Measurements from ENCODE around the gene MUC13. TPM values are rescaled to one million over a fixed set of nuclear protein-coding genes. Genes with fewer than 3 reads are reported as not detected.

The MUC13 gene
- total RNA-seq, 2 experiments from 2014 or later: not detected

DNA sequence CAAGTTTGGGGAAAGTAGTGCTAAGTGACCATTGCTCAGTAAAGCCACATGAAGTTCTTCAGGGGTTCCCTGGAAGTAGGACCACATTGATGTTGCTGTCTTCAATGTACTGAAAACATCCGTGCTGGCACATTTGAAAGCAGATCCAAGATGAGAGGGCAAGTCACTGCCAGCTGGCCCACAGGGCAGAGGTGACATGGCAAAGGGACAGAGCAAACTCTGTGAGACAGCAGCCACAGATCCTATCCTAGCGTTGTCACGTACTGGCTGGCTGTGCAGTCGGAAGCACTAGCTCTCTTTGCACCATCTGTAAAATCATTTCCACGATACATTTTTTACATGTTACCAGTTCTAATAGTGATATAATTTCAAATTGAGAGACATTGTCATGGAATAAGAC is 13.8 kb downstream of the MUC13 start:
- Mint-ChIP-seq H3K9me3 (ENCODE audit: insufficient read depth) (no peaks in the 10 kb centered on the region), H3K27me3 (ENCODE audit: low read depth) (peaks cover 34% of the 10 kb centered on the region), H3K36me3 (ENCODE audit: low read depth) (no peaks in the 10 kb centered on the region), H3K27ac (no peak overlapping the region), H3K4me1 (ENCODE audit: low read depth) (no peaks in the 10 kb centered on the region), H3K4me3 (no peak overlapping the region)
- POLR2A ChIA-PET: no interaction called here
- DNase-seq: no peak
- ATAC-seq: no peak
- CTCF ChIA-PET: interaction anchor here (0.7 to 4.3 kb wide), 3 partner anchors 14 to 284 kb away, joined by 3 to 17 read pairs (median 4); no protein-coding TSS in a partner anchor

- CTCF ChIA-PET: interaction anchor here (1.1 to 4.3 kb wide), 2 partner anchors 13 to 18 kb away, joined by 4 to 17 read pairs; no protein-coding TSS in a partner anchor
- Mint-ChIP-seq H3K36me3 (ENCODE audit: low read depth) (no peaks in the 10 kb centered on the region), H3K9me3 (ENCODE audit: insufficient read depth) (no peaks in the 10 kb centered on the region), H3K4me3 (no peak overlapping the region), H3K27me3 (ENCODE audit: low read depth) (peaks cover 34% of the 10 kb centered on the region), H3K27ac (no peak overlapping the region), H3K4me1 (ENCODE audit: low read depth) (no peaks in the 10 kb centered on the region)
- DNase-seq (no peak), ATAC-seq (no peak)
- POLR2A ChIA-PET: no interaction called here
Measured at GRCh38 chr3:124919756-124920155, 14.8 kb downstream of the MUC13 start.

- CTCF ChIA-PET: interaction anchor here (0.8 to 4.3 kb wide), 2 partner anchors 17 to 157 kb away, joined by 3 to 17 read pairs; no protein-coding TSS in a partner anchor
- H3K4me3 Mint-ChIP-seq: no peak overlapping the region
- no peaks in the 10 kb centered on the region for H3K9me3 Mint-ChIP-seq (ENCODE audit: insufficient read depth)
- H3K27ac Mint-ChIP-seq: no peak overlapping the region
- H3K36me3 Mint-ChIP-seq (ENCODE audit: low read depth): no peaks in the 10 kb centered on the region
- POLR2A ChIA-PET: no interaction called here
- peaks cover 28% of the 10 kb centered on the region for H3K27me3 Mint-ChIP-seq (ENCODE audit: low read depth)
- no peaks in the 10 kb centered on the region for H3K4me1 Mint-ChIP-seq (ENCODE audit: low read depth)
- DNase-seq: no peak
- ATAC-seq: no peak
Measured at GRCh38 chr3:124918524-124918923, 16.0 kb downstream of the MUC13 start.

DNA sequence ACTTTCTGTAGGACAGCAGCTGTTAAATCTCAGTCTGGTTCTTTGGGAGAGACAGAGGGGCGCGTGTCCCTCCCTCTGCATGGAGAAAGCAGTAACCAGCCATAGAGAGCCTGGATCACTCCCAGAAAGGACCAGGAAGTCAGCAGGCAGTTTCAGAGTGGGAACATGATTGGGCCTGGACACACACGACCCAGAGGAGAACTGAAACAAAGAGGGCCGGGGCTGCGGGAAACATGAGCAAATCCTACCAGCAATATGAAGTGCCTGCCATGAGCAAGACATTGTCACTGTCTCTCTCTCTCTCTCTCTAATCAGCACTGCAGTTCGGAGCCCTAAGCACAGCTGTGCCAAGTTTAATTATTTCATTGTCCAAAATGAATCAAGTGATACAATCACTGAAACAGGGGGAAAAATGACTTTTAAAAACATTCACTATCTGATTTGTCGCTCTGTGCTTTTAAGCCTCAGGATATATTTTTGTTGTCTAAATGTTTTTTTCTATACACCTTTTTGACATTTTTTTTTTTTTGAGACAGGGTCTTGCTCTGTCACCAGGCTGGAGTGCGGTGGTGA is 17.6 kb downstream of the MUC13 start:
- H3K27ac Mint-ChIP-seq: no peak overlapping the region

GRCh38 chr3:124915254-124915653 is 19.3 kb downstream of the MUC13 start:
- no peak for ATAC-seq
- CTCF ChIA-PET: interaction anchor here (2.3 kb wide), 1 partner anchor 154 kb away, joined by 6 read pairs; no protein-coding TSS in a partner anchor
- POLR2A ChIA-PET: interaction anchor here (0.7 kb wide), 1 partner anchor 346 kb away, joined by 3 read pairs; no protein-coding TSS in a partner anchor
- peaks cover 26% of the 10 kb centered on the region for H3K27me3 Mint-ChIP-seq (ENCODE audit: low read depth)
- no peak for DNase-seq
- no peak overlapping the region for H3K4me3 Mint-ChIP-seq
- H3K27ac Mint-ChIP-seq: no peak overlapping the region
- no peaks in the 10 kb centered on the region for H3K36me3 Mint-ChIP-seq (ENCODE audit: low read depth)
- H3K4me1 Mint-ChIP-seq (ENCODE audit: low read depth): no peaks in the 10 kb centered on the region
- no peaks in the 10 kb centered on the region for H3K9me3 Mint-ChIP-seq (ENCODE audit: insufficient read depth)

More for the DNA sequence above, 17.6 kb downstream of the MUC13 start:
- DNase-seq: no peak
- Mint-ChIP-seq H3K4me1 (ENCODE audit: low read depth) (no peaks in the 10 kb centered on the region), H3K27me3 (ENCODE audit: low read depth) (peaks cover 25% of the 10 kb centered on the region), H3K36me3 (ENCODE audit: low read depth) (no peaks in the 10 kb centered on the region), H3K4me3 (no peak overlapping the region), H3K9me3 (ENCODE audit: insufficient read depth) (no peaks in the 10 kb centered on the region)
- no peak for ATAC-seq
- CTCF ChIA-PET: no interaction called here
- POLR2A ChIA-PET: no interaction called here

DNA sequence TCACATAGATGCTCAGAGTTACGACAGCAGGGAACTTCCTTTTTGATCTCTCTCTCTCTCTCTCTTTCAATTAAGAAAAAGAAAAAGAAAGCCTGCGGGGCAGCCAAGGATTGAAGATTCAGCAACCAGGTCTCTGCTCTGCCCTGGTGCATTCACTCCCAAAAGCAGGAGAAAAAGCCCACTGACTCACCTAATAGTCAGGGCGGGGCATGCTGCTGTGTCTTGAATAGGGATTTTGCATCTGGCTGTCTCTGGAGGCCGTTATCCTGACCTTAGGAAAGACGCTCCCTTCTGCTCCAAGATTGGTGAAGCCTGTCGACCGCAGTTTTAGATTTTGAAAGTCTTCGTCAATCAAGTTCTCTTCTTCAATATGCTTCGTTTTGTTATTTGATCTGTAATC is 26.6 kb downstream of the MUC13 start:
- DNase-seq (no peak), ATAC-seq (no peak)
- POLR2A ChIA-PET: no interaction called here
- no peaks in the 10 kb centered on the region for H3K36me3 Mint-ChIP-seq (ENCODE audit: low read depth)
- H3K4me3 Mint-ChIP-seq: no peak overlapping the region
- H3K9me3 Mint-ChIP-seq (ENCODE audit: insufficient read depth): no peaks in the 10 kb centered on the region
- CTCF ChIA-PET: interaction anchor here (7.7 kb wide), 1 partner anchor 146 kb away, joined by 194 read pairs; no protein-coding TSS in a partner anchor
- H3K27me3 Mint-ChIP-seq (ENCODE audit: low read depth): peaks cover 27% of the 10 kb centered on the region
- H3K27ac Mint-ChIP-seq: no peak overlapping the region
- no peaks in the 10 kb centered on the region for H3K4me1 Mint-ChIP-seq (ENCODE audit: low read depth)

- ATAC-seq (no peak), DNase-seq (no peak)
- POLR2A ChIA-PET: no interaction called here
- Mint-ChIP-seq H3K9me3 (ENCODE audit: insufficient read depth) (no peaks in the 10 kb centered on the region), H3K36me3 (ENCODE audit: low read depth) (no peaks in the 10 kb centered on the region), H3K4me1 (ENCODE audit: low read depth) (peaks cover 8% of the 10 kb centered on the region), H3K27ac (no peak overlapping the region), H3K4me3 (no peak overlapping the region), H3K27me3 (ENCODE audit: low read depth) (peaks cover 20% of the 10 kb centered on the region)
- CTCF ChIA-PET: interaction anchor here (0.9 to 7.7 kb wide), 3 partner anchors 19 to 143 kb away, joined by 3 to 194 read pairs (median 3); no protein-coding TSS in a partner anchor
Measured at GRCh38 chr3:124904835-124905492, 29.6 kb downstream of the MUC13 start.

- no peaks in the 10 kb centered on the region for H3K9me3 Mint-ChIP-seq (ENCODE audit: insufficient read depth)
- POLR2A ChIA-PET: no interaction called here
- H3K36me3 Mint-ChIP-seq (ENCODE audit: low read depth): no peaks in the 10 kb centered on the region
- H3K27ac Mint-ChIP-seq: no peak overlapping the region
- DNase-seq (no peak), ATAC-seq (no peak)
- no peak overlapping the region for H3K4me3 Mint-ChIP-seq
- CTCF ChIA-PET: interaction anchor here (0.9 to 7.7 kb wide), 2 partner anchors 20 to 143 kb away, joined by 3 to 194 read pairs; no protein-coding TSS in a partner anchor
- peaks cover 20% of the 10 kb centered on the region for H3K27me3 Mint-ChIP-seq (ENCODE audit: low read depth)
- H3K4me1 Mint-ChIP-seq (ENCODE audit: low read depth): peaks cover 8% of the 10 kb centered on the region
Measured at GRCh38 chr3:124903896-124904834, 30.4 kb downstream of the MUC13 start.

DNA sequence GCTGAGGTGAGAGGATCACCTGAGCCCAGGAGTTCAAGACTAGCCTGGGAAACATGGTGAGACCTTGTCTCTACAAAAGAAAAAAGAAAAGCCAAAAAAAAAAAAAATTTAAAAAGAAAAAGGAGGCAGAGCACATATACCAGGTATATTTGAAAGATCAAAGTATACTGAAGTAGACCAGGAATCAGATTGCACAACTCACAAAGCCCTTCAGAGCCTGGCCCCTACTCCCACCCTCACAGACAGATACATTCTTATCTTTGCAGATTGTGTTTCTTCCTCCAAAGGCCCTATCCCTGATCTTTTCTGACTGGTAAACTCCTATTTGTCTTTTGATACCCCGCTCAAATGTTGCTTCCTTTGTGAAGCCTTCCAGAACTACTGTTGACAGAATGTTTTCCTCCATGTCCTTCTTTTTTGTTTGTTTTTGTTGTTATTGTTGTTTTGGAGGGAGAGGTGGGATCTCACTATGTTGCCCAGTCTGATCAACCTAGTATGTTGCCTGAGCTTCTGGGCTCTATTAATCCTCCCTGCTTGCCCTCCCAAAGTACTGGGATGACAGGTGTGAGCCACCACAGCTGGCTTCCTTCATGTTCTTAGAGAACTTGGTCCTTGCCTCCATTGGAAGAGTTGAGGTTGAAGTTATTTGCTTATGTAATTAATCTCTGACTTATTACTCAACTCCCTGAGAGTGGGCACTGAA is 37.6 kb downstream of the MUC13 start:
- Mint-ChIP-seq H3K4me3 (no peak overlapping the region), H3K27ac (no peak overlapping the region), H3K4me1 (ENCODE audit: low read depth) (peaks cover 8% of the 10 kb centered on the region), H3K36me3 (ENCODE audit: low read depth) (no peaks in the 10 kb centered on the region), H3K9me3 (ENCODE audit: insufficient read depth) (no peaks in the 10 kb centered on the region), H3K27me3 (ENCODE audit: low read depth) (peaks cover 8% of the 10 kb centered on the region)
- ATAC-seq: no peak
- DNase-seq: no peak
- POLR2A ChIA-PET: no interaction called here
- CTCF ChIA-PET: interaction anchor here (0.9 to 3.1 kb wide), 2 partner anchors 136 to 165 kb away, joined by 3 to 23 read pairs; no protein-coding TSS in a partner anchor

GRCh38 chr3:124895756-124896155 is 38.8 kb downstream of the MUC13 start:
- H3K4me1 Mint-ChIP-seq (ENCODE audit: low read depth): peaks cover under 1% of the 10 kb centered on the region
- ChIA-PET POLR2A (no interaction called here), CTCF (interaction anchor here (3.1 kb wide), 1 partner anchor 135 kb away, joined by 23 read pairs; no protein-coding TSS in a partner anchor)
- H3K9me3 Mint-ChIP-seq (ENCODE audit: insufficient read depth): no peaks in the 10 kb centered on the region
- ATAC-seq (no peak), DNase-seq (no peak)
- no peak overlapping the region for H3K4me3 Mint-ChIP-seq
- H3K27ac Mint-ChIP-seq: no peak overlapping the region
- H3K36me3 Mint-ChIP-seq (ENCODE audit: low read depth): no peaks in the 10 kb centered on the region
- peaks cover 8% of the 10 kb centered on the region for H3K27me3 Mint-ChIP-seq (ENCODE audit: low read depth)

DNA sequence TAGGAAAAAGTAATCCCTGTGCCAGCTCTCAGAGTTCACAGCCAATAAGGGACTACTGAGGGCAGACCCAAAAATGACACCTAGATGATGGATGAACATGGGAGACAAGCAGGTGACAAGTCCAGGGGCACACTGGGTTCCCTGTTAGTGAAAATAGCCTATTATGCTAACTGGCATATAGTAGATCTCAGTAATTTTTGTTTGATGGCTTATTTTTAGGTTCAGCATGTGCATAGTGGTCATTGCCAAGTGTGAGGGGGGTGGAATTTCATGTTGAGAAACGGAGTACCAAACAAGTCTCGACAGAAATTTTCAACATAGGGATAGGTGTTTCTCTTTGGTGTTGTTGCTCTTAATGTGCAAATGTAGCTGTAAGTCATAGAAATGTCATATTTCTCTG is 41.0 kb downstream of the MUC13 start:
- CTCF ChIA-PET: interaction anchor here (1.6 kb wide), 1 partner anchor 133 kb away, joined by 6 read pairs; no protein-coding TSS in a partner anchor
- DNase-seq (no peak), ATAC-seq (no peak)
- Mint-ChIP-seq H3K27me3 (ENCODE audit: low read depth) (peaks cover 22% of the 10 kb centered on the region), H3K27ac (no peak overlapping the region), H3K4me1 (ENCODE audit: low read depth) (no peaks in the 10 kb centered on the region), H3K36me3 (ENCODE audit: low read depth) (no peaks in the 10 kb centered on the region), H3K4me3 (no peak overlapping the region), H3K9me3 (ENCODE audit: insufficient read depth) (no peaks in the 10 kb centered on the region)
- POLR2A ChIA-PET: no interaction called here
